ENCODE data around the gene APOLD1.

The APOLD1 gene

GRCh38 chr12:12839873-12840579, 54.6 kb downstream of the APOLD1 start:
- no peak for DNase-seq (ENCODE audit: low read depth in 2 of 2)

GRCh38 chr12:12840580-12840899, 55.1 kb downstream of the APOLD1 start:
- no peak for DNase-seq (ENCODE audit: low read depth in 2 of 2)

All from stimulated activated CD4-positive, alpha-beta T cell treated with anti-CD3 and anti-CD28 coated beads, Interleukin-1b, Interleukin-23, amount 100 ng/mL, for 1 hour (primary cell).